ENCODE data around the gene EIF4H. TPM values are rescaled to one million over a fixed set of nuclear protein-coding genes. Genes with fewer than 3 reads are reported as not detected.

EIF4H gene
- total RNA-seq, 1 donor from 2014 or later: 274 TPM

DNA sequence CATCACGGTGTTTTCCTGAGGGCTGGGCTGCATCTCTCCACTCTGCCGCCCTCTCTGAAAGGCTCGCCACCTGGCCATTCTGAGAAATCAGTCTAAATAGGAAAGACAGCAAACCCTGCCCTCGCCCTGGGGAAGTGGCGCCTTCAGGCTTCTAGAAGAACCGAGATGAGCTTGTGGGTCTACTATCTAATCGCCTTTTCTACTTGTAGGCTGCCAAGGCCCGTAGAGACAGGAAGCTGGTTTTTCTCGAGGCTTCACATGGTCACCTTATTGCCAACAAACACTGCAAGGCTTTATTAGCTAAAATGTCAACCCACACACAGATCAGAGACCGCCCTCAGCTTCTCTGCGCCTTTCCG, 57.1 kb downstream of the EIF4H start:
- DNase-seq (ENCODE audit: low spot score): no peak
- H3K36me3 Mint-ChIP-seq (ENCODE audit: low read depth, unreplicated experiment): peaks cover 26% of the 10 kb centered on the region

GRCh38 chr7:74233655-74234285, 59.6 kb downstream of the EIF4H start:
- DNase-seq (ENCODE audit: low spot score): no peak

More for the DNA sequence above, 57.1 kb downstream of the EIF4H start:
- TF ChIP-seq, protein P1, sequence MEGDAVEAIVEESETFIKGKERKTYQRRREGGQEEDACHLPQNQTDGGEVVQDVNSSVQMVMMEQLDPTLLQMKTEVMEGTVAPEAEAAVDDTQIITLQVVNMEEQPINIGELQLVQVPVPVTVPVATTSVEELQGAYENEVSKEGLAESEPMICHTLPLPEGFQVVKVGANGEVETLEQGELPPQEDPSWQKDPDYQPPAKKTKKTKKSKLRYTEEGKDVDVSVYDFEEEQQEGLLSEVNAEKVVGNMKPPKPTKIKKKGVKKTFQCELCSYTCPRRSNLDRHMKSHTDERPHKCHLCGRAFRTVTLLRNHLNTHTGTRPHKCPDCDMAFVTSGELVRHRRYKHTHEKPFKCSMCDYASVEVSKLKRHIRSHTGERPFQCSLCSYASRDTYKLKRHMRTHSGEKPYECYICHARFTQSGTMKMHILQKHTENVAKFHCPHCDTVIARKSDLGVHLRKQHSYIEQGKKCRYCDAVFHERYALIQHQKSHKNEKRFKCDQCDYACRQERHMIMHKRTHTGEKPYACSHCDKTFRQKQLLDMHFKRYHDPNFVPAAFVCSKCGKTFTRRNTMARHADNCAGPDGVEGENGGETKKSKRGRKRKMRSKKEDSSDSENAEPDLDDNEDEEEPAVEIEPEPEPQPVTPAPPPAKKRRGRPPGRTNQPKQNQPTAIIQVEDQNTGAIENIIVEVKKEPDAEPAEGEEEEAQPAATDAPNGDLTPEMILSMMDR (IDR thresholded peaks at IDR 0.05; ENCODE audit: unreplicated experiment): no peak
- Mint-ChIP-seq H3K4me3 (ENCODE audit: unreplicated experiment) (no peak overlapping the region), H3K9me3 (ENCODE audit: unreplicated experiment) (no peaks in the 10 kb centered on the region), H3K4me1 (ENCODE audit: unreplicated experiment) (peaks cover 8% of the 10 kb centered on the region), H3K27me3 (ENCODE audit: unreplicated experiment) (no peaks in the 10 kb centered on the region), H3K27ac (ENCODE audit: unreplicated experiment) (peak overlapping the region; percentile 9)

DNA sequence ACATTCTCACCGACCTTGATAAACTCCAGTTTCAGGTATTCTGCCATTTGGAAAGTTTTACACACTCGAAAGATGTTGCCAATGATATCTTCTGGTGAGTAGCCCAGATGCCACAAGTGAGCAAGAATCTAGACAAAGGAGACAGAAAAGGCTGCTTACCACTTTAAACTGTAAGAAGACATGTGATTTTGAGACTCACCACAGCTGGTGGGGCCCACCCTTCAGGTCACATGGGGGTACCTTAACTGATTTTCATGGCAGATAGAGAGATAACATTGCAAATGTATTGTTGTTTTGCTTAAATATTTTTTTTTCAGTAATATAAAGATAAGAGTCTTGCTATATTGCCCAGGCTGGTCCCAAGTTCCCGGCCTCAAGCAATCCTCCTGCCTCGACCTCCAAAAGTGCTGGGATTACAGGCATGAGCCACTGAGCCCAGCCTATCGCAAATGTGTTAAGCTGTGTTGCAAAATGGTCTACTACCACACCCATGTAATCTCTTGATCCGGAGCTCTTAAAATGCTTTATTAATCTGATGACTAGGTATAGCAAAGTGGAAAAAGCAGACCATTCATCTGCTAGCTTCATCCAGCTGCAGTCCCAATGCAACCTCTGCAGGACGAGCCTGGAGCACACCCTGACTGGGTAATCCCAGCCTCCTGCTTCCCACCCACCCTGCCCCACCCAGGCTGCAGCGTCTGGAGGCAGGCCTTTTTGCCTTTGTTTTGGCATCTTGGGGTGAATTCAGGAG, 61.5 kb downstream of the EIF4H start:
- no peaks in the 10 kb centered on the region for H3K9me3 Mint-ChIP-seq (ENCODE audit: unreplicated experiment)
- peak overlapping the region; percentile 82 for H3K27ac Mint-ChIP-seq (ENCODE audit: unreplicated experiment)
- no peaks in the 10 kb centered on the region for H3K27me3 Mint-ChIP-seq (ENCODE audit: unreplicated experiment)
- peaks cover 35% of the 10 kb centered on the region for H3K36me3 Mint-ChIP-seq (ENCODE audit: low read depth, unreplicated experiment)
- H3K4me1 Mint-ChIP-seq (ENCODE audit: unreplicated experiment): no peaks in the 10 kb centered on the region
- H3K4me3 Mint-ChIP-seq (ENCODE audit: unreplicated experiment): no peak overlapping the region
- DNase-seq (ENCODE audit: low spot score): no peak
- TF ChIP-seq, protein P1 (IDR thresholded peaks at IDR 0.05; ENCODE audit: unreplicated experiment): no peak

More at GRCh38 chr7:74233655-74234285, 59.6 kb downstream of the EIF4H start:
- Mint-ChIP-seq H3K4me3 (ENCODE audit: unreplicated experiment) (no peak overlapping the region), H3K27ac (ENCODE audit: unreplicated experiment) (no peak overlapping the region), H3K36me3 (ENCODE audit: low read depth, unreplicated experiment) (peaks cover 37% of the 10 kb centered on the region), H3K4me1 (ENCODE audit: unreplicated experiment) (no peaks in the 10 kb centered on the region), H3K27me3 (ENCODE audit: unreplicated experiment) (no peaks in the 10 kb centered on the region), H3K9me3 (ENCODE audit: unreplicated experiment) (no peaks in the 10 kb centered on the region)
- TF ChIP-seq, protein P1 (IDR thresholded peaks at IDR 0.05; ENCODE audit: unreplicated experiment): no peak

DNA sequence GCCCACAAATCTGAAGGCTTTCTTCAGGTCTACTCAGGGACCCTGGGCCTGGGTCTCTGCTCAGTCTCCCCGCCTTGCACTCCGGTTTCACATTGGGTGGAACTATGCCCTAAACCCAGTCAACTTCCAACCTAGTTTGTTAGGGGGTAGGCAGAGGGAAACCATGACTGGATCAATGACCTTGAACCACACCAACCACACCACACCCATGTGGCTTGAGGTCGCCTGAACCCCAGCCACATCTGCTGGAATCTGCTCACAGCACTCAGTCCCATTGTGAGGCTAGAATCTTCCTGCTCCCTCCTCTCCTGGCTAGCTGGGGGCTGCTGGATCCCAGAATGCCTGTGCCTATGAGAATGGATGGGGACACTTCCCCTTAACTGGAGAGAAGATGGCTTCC, 62.1 kb downstream of the EIF4H start:
- Mint-ChIP-seq H3K4me1 (ENCODE audit: unreplicated experiment) (no peaks in the 10 kb centered on the region), H3K4me3 (ENCODE audit: unreplicated experiment) (no peak overlapping the region), H3K9me3 (ENCODE audit: unreplicated experiment) (no peaks in the 10 kb centered on the region), H3K36me3 (ENCODE audit: low read depth, unreplicated experiment) (peaks cover 31% of the 10 kb centered on the region), H3K27ac (ENCODE audit: unreplicated experiment) (no peak overlapping the region), H3K27me3 (ENCODE audit: unreplicated experiment) (peaks cover under 1% of the 10 kb centered on the region)
- DNase-seq (ENCODE audit: low spot score): no peak
- TF ChIP-seq, protein P1 (IDR thresholded peaks at IDR 0.05; ENCODE audit: unreplicated experiment): no peak

DNA sequence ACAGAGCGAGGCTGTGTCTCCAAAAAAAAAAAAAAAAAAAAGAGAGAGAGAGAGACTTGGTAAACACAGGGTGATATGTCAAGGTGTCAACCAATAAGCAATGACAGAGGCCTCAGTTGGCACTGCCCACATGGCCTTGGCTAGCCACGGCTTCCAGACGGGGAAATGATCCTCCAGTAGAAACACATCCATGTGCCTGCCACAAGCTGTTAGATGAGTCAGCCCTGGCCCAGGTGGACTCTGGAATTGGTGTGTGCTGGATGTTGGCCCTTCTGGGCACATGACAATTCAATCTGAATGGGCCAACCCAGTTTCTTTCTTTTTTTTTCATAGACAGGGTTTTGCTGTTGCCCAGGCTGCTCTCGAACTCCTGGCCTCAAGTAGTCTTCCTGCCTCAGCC, 66.3 kb downstream of the EIF4H start:
- no peak for DNase-seq (ENCODE audit: low spot score)
- Mint-ChIP-seq H3K9me3 (ENCODE audit: unreplicated experiment) (no peaks in the 10 kb centered on the region), H3K4me1 (ENCODE audit: unreplicated experiment) (peaks cover 2% of the 10 kb centered on the region), H3K4me3 (ENCODE audit: unreplicated experiment) (no peak overlapping the region), H3K27me3 (ENCODE audit: unreplicated experiment) (peaks cover 3% of the 10 kb centered on the region), H3K27ac (ENCODE audit: unreplicated experiment) (no peak overlapping the region), H3K36me3 (ENCODE audit: low read depth, unreplicated experiment) (peaks cover 32% of the 10 kb centered on the region)
- TF ChIP-seq, protein P1 (IDR thresholded peaks at IDR 0.05; ENCODE audit: unreplicated experiment): no peak
